ENCODE measurements around the gene GNG10. TPM values are rescaled to one million over a fixed set of nuclear protein-coding genes. Genes with fewer than 3 reads are reported as not detected.

Gene GNG10
- total and polyA plus RNA-seq, 9 of the 15 experiments (the other 6 are each of a cell fraction or from before 2014, with no cell fraction given) = 13.1 to 37.8 (median 28.4) TPM

GRCh38 chr9:111631214-111631971 lies 30.0 kb upstream of the GNG10 start, which contains the start of gene DNAJC25 (continued):
- TF ChIP-seq CHD4 (IDR thresholded peaks at IDR 0.05; ENCODE audit: insufficient read depth, insufficient replicate concordance, low read depth, low read length, poor library complexity, severe bottlenecking) (no peak), ZFP36 (IDR thresholded peaks at IDR 0.05; ENCODE audit: low read depth, low read length, partially characterized antibody) (peak; percentile 29), KDM2B (CRISPR knock-in tag; IDR thresholded peaks at IDR 0.05) (no peak), ZNF586 (CRISPR knock-in tag; conservative IDR thresholded peaks at IDR 0.05) (no peak), SAFB (IDR thresholded peaks at IDR 0.05; ENCODE audit: borderline replicate concordance, low read depth, low read length) (peak; percentile 56; the same call in 1 of the 2 replicates), CREBBP (IDR thresholded peaks at IDR 0.05; ENCODE audit: low read depth, low read length) (no peak), RB1 (IDR thresholded peaks at IDR 0.05; ENCODE audit: low read depth) (0 out of 2 replicates have a peak, but pooled peaks have one; percentile 42), KLF16 (IDR thresholded peaks at IDR 0.05) (no peak), CLOCK (CRISPR knock-in tag; IDR thresholded peaks at IDR 0.05; ENCODE audit: borderline replicate concordance) (no peak), GTF2F1 (IDR thresholded peaks at IDR 0.05; ENCODE audit: low read depth, low read length) (no peak), ZNF311 (CRISPR knock-in tag; IDR thresholded peaks at IDR 0.05) (no peak), RBM14 (IDR thresholded peaks at IDR 0.05; ENCODE audit: borderline replicate concordance, insufficient read depth, low read depth, low read length) (no peak), ILF3 (IDR thresholded peaks at IDR 0.05; ENCODE audit: borderline replicate concordance) (peak; percentile 92; the same call in 1 of the 2 replicates), ZNF583 (CRISPR knock-in tag; IDR thresholded peaks at IDR 0.05) (no peak), MAFF (IDR thresholded peaks at IDR 0.05; ENCODE audit: low read length) (no peak), ZNF696 (CRISPR knock-in tag; conservative IDR thresholded peaks at IDR 0.05) (no peak), POLR2AphosphoS2 (IDR thresholded peaks at IDR 0.05; ENCODE audit: low read length) (no peak), ZBTB2 (IDR thresholded peaks at IDR 0.05) (peak; percentile 92; the same call in 1 of the 2 replicates), BCOR (IDR thresholded peaks at IDR 0.05) (no peak), SIRT6 (IDR thresholded peaks at IDR 0.05; ENCODE audit: low read depth, low read length) (no peak), ZNF408 (CRISPR knock-in tag; IDR thresholded peaks at IDR 0.05; ENCODE audit: low read depth) (no peak)

Data from K562 (cell line).